Mucosa of gallbladder (tissue), 1 donor: Measurements from ENCODE around the gene NTRK2. TPM values are rescaled to one million over a fixed set of nuclear protein-coding genes. Genes with fewer than 3 reads are reported as not detected.

Experiments
- DNase-seq: peaks from one replicate; pipeline ENCODE4 v3.0.0-alpha.2; 2020; ENCODE audit warnings: low spot score
- total RNA-seq: library from RNA; stranded (reverse); gene quantifications from one replicate; pipeline ENCODE4 v1.2.1, GENCODE V29; 2021
- donor health status: DM: no; HTN: no; CAD: no.

Gene NTRK2
- total RNA-seq, 1 donor from 2014 or later, result 33.2 TPM

DNA sequence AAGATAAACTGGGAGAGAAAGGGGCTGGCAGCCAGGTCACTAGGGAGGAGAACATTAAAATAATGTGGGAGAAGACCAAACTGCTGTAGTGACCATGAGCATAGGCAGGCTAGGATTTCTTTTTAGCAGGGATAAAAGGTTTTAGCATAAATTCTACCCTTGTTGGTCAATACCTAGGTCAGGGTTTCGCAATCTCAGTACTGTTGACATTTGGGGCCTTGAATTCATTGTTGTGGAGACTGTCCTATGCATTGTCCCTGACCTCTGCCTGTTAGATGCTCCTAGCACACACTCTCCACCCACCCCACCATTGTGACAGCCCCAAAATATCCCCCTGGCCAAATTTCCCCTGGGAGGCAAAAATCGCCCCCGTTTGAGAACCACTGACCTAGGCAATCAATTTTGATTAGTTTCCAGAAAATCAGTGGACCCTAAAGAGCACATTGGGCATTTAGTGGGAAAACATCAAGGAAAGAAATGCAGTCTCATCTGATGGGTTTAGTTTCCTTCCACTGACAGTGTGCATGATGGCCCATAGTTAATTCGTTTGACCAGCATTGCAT is 181.4 kb downstream of the NTRK2 start:
- DNase-seq, result no peak

DNA sequence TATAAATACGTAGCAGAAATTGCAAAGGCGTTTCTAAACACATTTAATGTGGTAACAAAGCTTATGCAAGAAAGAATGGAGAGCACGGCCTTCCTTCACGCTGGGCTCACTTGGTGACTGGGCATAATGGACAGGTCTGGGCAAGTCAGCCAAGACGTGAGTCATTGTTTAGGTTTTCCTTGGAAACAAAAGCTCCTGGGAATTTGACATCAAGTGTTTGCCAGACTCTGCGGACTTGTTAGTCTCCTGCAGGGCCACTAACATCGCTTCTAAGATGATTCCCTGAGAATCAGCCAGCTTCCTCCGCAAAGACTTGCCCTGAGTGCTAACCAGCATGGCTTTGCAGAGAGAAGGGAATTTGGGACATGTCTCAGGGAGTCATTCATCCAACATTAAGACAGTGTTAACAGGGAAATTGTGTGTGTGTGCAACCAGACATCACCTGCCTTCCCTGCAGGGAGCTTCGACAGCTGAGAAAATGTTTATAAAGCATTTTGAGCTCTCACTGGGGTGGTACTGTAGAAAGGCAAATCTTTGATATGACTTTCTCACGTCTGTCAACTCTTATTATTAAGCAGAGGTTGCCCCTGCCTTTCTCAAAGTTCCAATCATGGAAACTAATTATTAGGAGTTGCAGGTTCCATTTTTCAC is 182.5 kb downstream of the NTRK2 start:
- DNase-seq, result peak; percentile 12

DNA sequence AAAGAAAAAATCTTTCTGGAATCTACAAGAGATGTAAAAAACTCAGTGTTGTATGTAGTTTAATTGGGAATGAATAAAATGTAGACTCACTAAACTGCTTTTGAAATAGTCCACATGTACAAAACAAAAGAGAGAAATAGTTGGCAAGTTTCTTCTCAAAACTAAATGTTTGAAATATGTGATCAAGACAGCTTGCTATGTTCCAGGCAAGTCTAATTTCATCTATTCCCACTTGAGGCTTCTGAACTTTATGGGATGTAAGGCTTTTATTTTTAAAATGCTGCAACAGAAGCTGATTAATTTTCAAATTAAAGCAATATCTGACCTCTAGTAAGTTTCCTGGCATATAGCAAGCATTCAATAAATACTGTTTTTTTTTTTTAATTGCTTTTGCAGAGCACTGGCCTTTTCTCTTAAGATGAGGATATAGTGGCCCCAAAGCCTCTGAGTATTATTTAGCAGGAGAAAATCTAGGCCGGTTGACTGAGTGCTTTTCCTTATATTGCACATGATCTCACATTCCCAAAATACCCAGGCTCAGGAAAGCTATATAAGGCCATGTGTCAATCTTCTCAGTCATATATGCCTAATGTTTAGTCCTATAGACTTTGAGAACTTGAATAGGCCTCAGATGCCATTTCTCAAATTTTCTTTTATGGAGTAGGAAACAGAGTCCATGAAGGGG is 183.2 kb downstream of the NTRK2 start:
- no peak for DNase-seq

DNA sequence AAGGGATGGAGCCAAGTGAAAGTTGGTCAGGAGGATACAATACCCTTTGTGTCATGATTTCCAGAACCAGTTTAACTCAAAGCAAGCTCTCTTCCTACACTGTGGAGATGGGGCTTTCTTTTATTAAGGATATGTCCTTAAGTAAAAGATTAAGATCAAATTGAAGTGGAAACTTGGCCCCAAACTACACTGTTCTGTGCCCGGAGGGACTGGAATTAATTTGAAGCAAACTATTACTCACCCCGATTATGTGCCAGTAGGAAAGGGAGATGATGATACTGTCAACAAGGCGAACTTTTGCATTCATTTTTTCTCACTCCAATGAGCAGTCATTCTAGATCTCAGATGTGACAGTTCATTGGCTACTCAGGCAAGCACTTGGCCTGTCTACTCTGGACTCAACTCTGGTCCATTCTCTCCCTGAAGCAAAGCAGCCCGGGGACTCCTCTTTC is 186.7 kb downstream of the NTRK2 start:
- DNase-seq, result no peak

DNA sequence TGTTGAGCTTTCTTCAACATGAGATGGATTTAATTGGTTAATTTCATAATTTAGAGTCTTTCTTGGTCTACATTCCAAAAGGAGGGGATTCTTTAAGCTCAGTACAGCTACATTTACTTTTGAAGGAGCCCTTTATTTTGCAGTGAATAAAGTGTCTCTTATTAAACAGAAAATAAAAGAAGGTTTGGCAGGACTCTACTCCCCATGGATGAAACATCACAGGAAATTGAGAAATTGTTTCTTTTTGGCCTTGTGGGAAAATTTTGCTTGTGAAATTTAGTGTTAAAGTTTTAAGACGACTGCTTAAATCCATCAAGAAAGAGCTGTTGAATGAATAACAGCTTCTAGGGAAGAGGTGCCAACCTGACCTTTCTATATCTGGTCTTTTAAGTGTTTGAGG is 187.7 kb downstream of the NTRK2 start:
- DNase-seq, result no peak

DNA sequence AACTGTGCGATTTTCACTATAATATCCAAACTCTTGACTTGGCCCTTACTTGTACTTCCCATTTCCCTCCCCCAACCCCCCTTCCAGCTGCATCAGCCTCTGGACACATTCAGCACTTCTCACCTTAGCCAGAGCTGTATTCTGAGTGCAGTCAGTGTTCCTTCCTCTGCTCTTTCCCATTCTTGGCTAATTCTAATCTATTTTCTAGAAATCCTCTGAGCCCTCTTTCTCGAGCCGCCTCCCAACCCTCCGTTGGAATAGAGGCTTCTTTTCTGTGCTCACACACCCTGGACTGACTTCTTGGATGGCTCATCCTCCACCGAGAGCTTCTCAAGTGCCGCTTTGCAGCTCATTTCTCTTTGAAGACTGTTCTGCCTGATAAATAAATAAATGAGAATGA is 188.8 kb downstream of the NTRK2 start:
- DNase-seq, result no peak

DNA sequence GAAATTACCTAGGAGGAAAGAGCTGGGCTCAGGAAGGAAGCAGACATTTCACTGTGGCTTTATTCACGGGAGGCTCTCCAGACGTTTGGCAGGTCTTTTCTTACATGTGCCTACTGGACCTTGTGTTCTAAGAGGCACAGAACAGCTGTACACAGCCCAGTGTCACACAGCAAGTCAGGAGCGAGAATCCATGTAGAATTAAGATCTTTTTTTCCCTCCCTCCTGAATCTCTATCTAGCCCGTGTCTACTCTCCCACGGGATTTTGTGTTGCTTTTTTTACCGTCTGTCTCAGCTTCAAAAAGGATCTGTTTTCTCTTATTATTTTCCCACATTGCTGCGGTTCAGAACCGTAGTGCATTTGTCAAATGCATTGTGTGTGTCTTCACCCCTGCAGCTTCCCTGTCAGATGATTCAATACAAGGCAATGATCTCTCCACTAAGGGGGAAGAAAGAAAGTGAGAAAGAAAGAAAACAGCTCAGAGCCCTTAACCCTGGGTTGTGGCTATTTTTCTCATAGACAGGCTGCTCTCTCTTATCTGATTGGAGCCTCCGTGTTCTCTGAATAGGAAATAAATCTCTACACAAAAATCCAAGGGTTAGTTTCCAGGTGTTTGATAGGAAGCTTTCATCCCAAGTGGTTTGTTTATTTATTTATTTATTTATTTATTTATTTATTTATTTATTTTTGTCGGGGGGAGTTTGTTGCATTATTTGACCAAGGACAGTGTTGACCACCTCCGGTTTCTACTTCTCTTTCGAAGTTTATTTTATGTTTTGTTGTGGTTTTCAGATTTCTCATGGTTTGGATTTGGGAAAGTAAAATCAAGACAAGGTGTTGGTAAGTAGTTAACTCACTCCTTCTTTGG is 191.0 kb downstream of the NTRK2 start:
- DNase-seq, result no peak

DNA sequence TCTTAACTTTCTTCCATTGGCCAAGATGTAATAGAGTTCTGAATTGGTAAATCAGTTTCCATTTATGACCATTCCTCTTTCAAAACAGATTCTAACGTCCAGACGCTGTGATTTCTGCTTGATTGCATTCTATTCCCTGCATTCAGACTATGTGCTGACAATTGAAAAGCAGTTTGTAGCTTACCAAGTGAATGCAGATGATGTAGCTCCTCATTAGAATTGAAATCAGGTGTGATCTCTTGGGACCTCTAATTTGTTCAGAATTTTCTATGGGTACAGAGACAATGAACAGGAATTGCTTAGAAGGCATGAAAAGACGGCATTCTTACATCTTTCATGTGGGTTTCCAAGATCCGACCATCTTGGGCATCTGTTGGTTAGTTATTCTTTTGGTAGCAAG is 191.9 kb downstream of the NTRK2 start:
- DNase-seq, result no peak

DNA sequence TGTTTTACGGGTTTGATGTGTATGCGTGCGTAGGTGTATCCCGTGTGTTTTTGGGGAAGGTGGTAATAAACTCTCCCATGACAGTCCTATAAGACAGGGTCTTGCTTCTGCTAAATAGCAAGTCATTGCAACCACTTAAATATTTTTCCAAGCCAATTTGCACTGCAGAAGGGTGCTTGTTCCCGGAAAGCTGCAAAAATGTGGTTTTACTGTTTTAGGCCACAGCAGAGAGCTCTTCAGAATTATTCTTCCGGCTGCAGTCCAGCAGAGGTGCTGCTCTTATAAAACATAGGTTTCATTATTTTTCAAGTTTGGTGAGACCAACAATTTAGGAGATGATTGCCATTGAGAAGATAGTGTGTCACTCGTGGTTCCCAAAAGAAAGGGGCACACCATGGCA is 192.8 kb downstream of the NTRK2 start:
- no peak for DNase-seq

DNA sequence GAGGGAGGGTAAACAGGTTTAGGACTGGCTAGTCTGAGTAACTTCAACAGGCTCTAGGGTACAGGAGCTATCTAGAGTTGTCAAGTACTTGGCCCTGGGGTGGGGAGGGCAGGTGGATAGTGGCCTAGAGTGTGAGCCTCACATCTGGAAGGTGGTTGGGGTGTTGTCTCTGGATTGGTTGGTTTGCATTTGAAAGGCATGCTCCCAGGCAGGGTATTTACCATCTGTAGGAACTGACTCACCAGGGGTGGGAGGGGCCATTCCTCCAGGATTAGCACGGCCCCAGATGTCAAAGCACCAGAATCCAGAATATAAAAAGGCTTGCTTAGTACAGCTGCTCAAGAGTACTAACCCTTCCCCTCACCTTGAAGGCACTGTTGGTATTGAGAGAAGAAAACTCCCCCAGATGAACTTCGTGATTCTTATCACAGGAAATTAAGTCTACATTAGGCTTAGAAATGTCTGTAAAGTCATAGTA is 193.3 kb downstream of the NTRK2 start:
- no peak for DNase-seq

DNA sequence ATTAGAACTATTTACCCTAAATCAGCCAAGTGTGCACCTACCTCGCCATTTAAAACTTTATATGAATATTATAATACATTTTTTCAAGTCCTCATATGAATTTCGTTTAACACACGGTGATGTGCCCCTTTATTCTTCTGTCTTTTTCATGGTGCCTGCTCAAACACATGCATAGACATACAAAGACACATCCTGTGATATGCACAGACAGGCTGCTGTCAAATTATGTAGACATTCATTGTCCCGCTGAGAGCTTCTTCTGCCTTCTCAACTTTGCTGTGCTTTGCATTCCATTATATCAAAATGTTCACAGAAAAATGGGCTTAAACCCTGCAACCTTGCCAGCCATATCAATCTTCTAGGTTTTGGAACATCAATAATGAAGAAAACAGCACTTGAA is 193.8 kb downstream of the NTRK2 start:
- no peak for DNase-seq

DNA sequence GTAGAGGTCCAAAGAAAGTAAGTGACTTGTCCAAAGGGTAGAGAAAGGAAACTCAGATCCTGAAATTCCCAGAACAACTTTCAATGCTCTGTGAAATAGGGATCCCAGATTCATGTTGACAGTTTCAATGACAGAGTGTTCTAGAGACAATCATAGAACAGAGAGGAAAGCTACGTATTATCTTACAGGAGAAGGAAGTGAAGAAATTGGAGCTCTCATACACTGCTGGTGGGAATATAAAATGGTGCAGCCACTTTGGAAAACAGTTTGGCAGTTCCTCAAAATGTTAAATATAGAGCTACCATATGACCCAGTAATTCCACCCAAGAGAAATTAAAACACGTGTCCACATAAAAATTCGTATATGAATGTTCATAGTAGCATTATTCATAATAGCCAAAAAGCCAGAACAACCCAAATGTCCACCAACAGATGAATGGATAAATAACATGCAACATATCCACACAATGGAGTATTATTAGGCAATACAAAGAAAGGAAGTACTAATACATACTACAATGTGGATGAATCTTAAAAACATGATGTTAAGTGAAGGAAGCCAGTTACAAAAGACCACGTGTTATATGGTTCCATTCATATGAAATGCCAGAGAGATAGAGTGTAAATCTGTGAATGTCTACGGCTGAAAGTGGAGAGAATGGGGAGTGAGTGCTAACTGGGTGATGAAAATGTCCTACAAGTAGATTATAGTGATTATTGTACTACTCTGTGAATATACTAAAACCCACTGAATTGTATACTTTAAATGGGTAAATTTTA is 197.1 kb downstream of the NTRK2 start:
- no peak for DNase-seq

DNA sequence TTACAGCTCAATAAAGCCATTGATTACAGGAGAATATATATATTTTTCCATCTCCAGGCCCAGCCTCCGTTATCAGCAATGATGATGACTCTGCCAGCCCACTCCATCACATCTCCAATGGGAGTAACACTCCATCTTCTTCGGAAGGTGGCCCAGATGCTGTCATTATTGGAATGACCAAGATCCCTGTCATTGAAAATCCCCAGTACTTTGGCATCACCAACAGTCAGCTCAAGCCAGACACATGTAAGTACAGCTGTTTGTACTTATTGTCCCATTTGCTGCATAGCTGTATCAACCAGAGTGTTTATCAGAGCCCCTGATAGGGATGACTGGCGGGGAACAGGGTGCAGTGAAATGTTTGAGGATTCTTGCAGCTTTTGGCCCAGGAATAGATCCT is 197.7 kb downstream of the NTRK2 start:
- no peak for DNase-seq

DNA sequence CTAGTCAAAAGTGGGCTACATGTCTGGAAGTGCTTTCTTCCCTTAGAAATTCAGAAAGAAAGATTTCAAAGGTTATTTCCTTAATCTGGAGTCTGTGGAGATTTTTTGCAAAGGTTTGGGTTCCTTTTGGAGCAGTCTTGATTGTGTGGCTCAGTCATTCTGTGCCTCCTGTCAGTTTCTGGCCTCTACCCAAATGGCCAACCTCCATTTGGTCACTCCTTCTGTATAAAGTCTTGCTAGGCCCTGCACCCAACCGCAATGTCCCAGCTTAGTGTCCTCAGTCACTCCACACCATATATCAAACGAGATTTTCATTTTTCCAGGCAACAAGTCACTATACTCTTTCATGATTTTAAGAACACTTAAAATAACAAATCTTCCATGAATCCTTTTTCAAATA is 199.6 kb downstream of the NTRK2 start:
- no peak for DNase-seq

DNA sequence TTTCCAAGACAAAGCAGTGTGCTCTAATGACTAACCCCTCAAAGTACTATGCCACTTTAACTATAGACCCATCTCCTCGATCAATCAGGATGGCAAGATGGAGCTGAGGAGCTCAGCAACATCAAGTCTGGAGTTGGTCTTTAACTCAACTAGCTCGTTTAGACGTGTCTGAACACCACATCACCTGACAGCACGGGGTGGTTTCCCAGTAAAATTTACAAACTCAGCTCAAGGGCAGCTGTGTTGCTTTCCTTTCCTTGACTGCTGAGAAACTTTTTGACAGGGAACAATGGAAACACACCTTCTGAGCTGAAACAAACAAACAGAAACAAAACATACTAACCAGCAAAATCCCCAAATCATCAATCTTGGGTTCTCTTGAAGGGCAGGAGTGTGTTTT is 202.5 kb downstream of the NTRK2 start:
- no peak for DNase-seq

DNA sequence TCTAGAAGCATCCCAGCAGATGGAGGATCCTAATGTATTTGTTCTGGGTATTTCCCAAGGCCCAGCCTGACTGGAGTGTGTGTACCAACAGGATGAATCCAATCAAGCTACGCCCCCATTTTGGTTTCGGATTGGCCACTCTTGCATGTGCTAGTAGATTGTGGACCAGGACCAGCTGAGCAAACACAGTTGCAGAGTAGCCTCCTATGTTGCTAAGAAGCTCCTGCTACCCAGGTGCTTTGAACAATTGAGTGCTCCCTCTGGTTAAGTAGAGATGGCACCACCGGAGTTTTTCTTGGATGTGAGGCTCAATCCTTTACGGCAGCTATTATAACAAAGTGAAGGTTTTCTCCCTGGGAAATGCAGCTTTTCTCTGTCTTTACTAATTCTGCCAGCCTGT is 204.5 kb downstream of the NTRK2 start:
- DNase-seq, result no peak

DNA sequence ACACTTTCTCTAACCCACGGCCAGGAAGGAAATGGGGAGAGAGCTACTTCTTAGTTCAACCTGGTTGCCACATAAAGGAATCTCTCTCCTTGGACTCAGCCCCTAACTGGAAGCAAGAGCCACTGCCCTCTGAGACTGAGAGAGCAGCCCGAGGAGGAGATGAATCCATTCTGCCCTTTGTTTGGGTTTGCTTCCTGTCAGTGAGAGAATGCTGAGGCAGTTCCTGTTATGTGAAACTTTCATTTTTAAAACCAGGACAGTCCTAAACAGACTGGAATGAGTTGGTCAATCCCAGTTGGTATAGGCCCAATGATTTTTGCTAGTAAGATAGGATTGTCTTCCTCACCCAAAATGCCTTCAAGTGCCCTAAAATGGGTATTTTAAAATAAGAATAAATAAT is 205.1 kb downstream of the NTRK2 start:
- no peak for DNase-seq

DNA sequence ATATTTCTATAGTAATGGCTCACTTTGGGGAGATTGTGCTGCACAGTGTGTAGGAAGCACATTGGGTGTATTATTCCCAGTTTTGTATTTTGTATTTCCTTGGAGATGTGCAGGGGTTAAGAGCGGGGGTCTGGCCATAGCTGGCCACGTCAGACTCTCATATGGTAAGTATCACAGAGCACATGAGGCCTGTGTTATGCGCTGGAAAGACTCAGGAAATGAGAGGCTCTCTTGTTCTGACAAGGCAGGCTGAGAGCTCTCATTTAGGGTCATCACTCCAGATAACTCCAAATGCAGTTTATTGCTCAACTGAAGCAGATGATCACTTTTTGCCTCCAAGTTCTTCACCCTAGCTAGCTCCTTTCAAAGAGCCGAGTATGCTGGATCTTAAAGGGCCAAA is 205.7 kb downstream of the NTRK2 start:
- DNase-seq, result peak; percentile 13

DNA sequence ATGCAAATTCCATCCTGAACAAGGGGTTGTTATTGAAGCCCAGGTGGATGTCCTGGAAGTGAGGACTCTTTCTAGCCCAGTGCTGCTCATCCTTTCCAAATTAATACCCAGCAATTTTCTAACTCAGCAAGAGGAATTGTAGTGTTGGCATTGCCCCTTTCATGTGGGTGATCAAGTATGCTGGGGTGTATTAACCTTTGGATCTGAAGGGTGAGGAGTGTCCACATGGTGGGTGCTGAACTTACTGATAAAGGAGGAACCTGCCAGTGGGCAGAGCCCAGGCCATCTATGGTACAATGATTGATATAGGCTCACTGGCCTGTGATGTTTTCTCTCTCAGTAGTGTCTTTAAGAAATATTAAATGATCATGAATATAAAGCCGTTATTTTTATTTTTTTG is 210.1 kb downstream of the NTRK2 start:
- no peak for DNase-seq

DNA sequence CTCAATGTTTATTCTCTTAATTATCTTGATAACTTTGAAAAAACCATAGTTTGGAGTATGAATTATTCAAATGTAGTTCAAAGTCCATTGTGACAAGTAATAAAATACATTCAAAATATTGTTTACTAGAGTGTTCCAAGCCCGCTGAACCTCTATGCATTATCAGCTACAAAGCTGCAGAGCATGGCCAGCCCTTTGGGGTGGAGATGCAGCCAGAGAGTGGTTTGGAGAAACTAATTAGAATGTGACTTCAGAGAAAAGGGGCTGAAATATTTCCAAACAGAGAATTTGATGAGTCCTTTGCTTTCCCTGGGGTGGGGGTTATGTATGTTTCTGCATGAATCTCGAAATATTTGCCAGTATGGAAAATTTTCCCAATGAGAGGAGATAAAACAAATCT is 211.3 kb downstream of the NTRK2 start:
- no peak for DNase-seq

DNA sequence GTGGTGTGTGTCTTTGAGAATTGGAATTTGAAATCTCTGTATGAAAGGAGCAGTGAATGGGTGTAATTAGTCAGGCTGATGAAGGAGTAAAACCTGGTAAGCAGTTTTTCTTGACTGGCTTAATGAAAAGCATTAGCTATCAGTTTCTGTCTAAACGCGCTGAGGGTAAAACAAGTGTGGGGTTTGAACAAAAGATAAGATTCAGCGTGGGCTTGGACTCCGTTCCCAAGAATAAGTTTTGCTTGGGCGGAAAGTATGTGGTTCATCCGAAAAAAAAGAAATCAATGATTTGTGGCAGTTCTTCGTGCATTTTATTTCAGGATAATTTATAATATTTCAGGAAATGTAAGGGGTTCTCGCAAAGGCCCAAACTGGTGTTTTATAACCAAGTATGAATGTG is 217.3 kb downstream of the NTRK2 start:
- DNase-seq, result no peak

DNA sequence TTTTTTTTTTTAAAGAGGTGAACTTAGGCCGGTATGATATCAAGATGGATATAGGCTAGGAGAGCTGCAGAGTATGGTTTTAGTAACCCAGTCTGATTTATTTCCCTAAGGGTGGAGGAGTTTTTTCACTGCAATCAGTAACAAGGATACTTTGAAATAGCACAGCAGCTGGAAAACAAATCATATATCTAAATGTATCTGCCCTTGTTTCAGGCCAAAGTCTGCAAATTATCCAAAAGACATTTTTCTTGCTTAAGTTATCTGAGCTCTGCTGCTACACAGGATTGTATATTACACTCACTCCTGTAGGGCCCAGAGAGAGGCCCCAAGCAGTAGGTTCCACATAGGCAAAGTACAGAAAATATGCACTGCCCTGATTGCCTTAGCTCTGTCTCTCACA is 222.4 kb downstream of the NTRK2 start:
- DNase-seq, result no peak
